HEK293 (cell line): ENCODE data around the gene FOXD3.

Experiments used
- CTCF ChIA-PET: fragments of 350-600 bp; formaldehyde crosslinking; extraction: SDS; loops from one replicate; lab custom pipeline; 2021; ENCODE audit warnings: antibody characterized with exemption; lab: Yijun Ruan, JAX
- POLR2A ChIA-PET: fragments of 300-600 bp; formaldehyde crosslinking; extraction: SDS; loops from one replicate; lab custom pipeline; 2020; ENCODE audit warnings: antibody characterized with exemption, inconsistent platforms; lab: Yijun Ruan, JAX
- H3K27ac ChIP-seq: fragments of 200-500 bp; sonication (Bioruptor generic); 2 replicates; pipeline ENCODE4 v1.5.1; 2014; ENCODE audit warnings: low read depth, low read length, control low read depth, inconsistent platforms; ENCODE audit errors: extremely low read depth
- H3K36me3 ChIP-seq, 2 experiments: fragments of 200-500 bp in 1 of 2; sonication (Bioruptor generic) in 1 of 2; 1 replicate in 1 of 2; 2 replicates in 1 of 2; pipeline ENCODE4 v1.5.1; 2014 to 2017; ENCODE audit warnings: inconsistent platforms in 2 of 2, low read length in 2 of 2; ENCODE audit not compliant: control insufficient read depth in 2 of 2, insufficient read depth in 1 of 2
- H3K4me1 ChIP-seq: fragments of 200-500 bp; sonication (Bioruptor generic); 2 replicates; pipeline ENCODE4 v1.5.1; 2014; ENCODE audit warnings: mild to moderate bottlenecking, low read length, inconsistent platforms; ENCODE audit not compliant: control insufficient read depth, insufficient read depth
- H3K4me3 ChIP-seq: 2 replicates; pipeline ENCODE4 v1.5.1; 2011; ENCODE audit warnings: low read depth, mild to moderate bottlenecking, control low read depth, low read length, moderate library complexity
- H3K9me3 ChIP-seq: fragments of 200-500 bp; sonication (Bioruptor generic); 2 replicates; pipeline ENCODE4 v1.5.1; 2014; ENCODE audit warnings: low read depth, low read length, inconsistent platforms; ENCODE audit not compliant: control insufficient read depth, insufficient read depth
- ATF2 ChIP-seq: fragments of 450-650 bp; formaldehyde crosslinking; IDR thresholded peaks from 2 replicates; pipeline ENCODE4 v1.5.1; 2016; ENCODE audit warnings: missing biosample characterization, missing genetic modification characterization, low read depth
- GLIS2 ChIP-seq: fragments of 450-650 bp; formaldehyde crosslinking; IDR thresholded peaks from 2 replicates; pipeline ENCODE4 v1.5.1; 2016; ENCODE audit warnings: missing biosample characterization, missing genetic modification characterization
- HOXC10 ChIP-seq: sonication (generic); formaldehyde crosslinking; IDR thresholded peaks from 2 replicates; pipeline ENCODE4 v1.8.1; 2023; ENCODE audit warnings: mild to moderate bottlenecking, missing genetic modification reagents
- KLF17 ChIP-seq: fragments of 450-650 bp; formaldehyde crosslinking; IDR thresholded peaks from 2 replicates; pipeline ENCODE4 v1.5.1; 2016; ENCODE audit warnings: missing biosample characterization, missing genetic modification characterization
- PRDM10 ChIP-seq: fragments of 450-650 bp; formaldehyde crosslinking; IDR thresholded peaks from 2 replicates; pipeline ENCODE4 v1.5.1; 2016; ENCODE audit warnings: missing biosample characterization, missing genetic modification characterization
- SALL2 ChIP-seq: fragments of 450-650 bp; formaldehyde crosslinking; IDR thresholded peaks from 2 replicates; pipeline ENCODE4 v1.5.0; 2017; ENCODE audit warnings: missing biosample characterization, mild to moderate bottlenecking, missing genetic modification characterization, borderline replicate concordance
- SETDB1 ChIP-seq: IDR thresholded peaks from one replicate; pipeline ENCODE4 v1.6.1; 2017; ENCODE audit warnings: mild to moderate bottlenecking, low read length, moderate library complexity, mixed read lengths; ENCODE audit not compliant: insufficient read length
- SP3 ChIP-seq: fragments of 450-650 bp; formaldehyde crosslinking; IDR thresholded peaks from 2 replicates; pipeline ENCODE4 v1.5.1; 2016; ENCODE audit warnings: missing biosample characterization, missing genetic modification characterization
- TCF7L2 ChIP-seq: IDR thresholded peaks from 2 replicates; pipeline ENCODE4 v1.6.1; 2011; ENCODE audit warnings: low read depth, mild to moderate bottlenecking, inconsistent platforms, low read length, moderate library complexity, borderline replicate concordance
- ZBTB1 ChIP-seq: fragments of 450-650 bp; formaldehyde crosslinking; IDR thresholded peaks from 2 replicates; pipeline ENCODE4 v1.5.1; 2016; ENCODE audit warnings: missing biosample characterization, missing genetic modification characterization
- ZBTB20 ChIP-seq: fragments of 450-650 bp; formaldehyde crosslinking; IDR thresholded peaks from 2 replicates; pipeline ENCODE4 v1.5.1; 2016; ENCODE audit warnings: missing biosample characterization, missing genetic modification characterization
- ZFP41 ChIP-seq: fragments of 450-650 bp; formaldehyde crosslinking; IDR thresholded peaks from 2 replicates; pipeline ENCODE4 v1.5.1; 2016; ENCODE audit warnings: missing biosample characterization, missing genetic modification characterization, borderline replicate concordance
- ZFP69B ChIP-seq: fragments of 450-650 bp; formaldehyde crosslinking; IDR thresholded peaks from 2 replicates; pipeline ENCODE4 v1.5.1; 2016; ENCODE audit warnings: missing biosample characterization, missing genetic modification characterization
- ZNF211 ChIP-seq: fragments of 450-650 bp; formaldehyde crosslinking; IDR thresholded peaks from 2 replicates; pipeline ENCODE4 v1.5.1; 2016; ENCODE audit warnings: low read depth, missing biosample characterization, missing genetic modification characterization
- ZNF221 ChIP-seq: fragments of 450-650 bp; formaldehyde crosslinking; IDR thresholded peaks from 2 replicates; pipeline ENCODE4 v1.5.1; 2017; ENCODE audit warnings: missing biosample characterization, missing genetic modification characterization, borderline replicate concordance
- ZNF335 ChIP-seq: fragments of 450-650 bp; formaldehyde crosslinking; conservative IDR thresholded peaks from 2 replicates; pipeline ENCODE4 v1.5.1; 2016; ENCODE audit warnings: missing biosample characterization, missing genetic modification characterization
- ZNF426 ChIP-seq: fragments of 450-650 bp; formaldehyde crosslinking; IDR thresholded peaks from 2 replicates; pipeline ENCODE4 v1.5.1; 2017; ENCODE audit warnings: missing biosample characterization, missing genetic modification characterization, mild to moderate bottlenecking, inconsistent platforms, moderate library complexity
- ZNF548 ChIP-seq: fragments of 450-650 bp; formaldehyde crosslinking; IDR thresholded peaks from 2 replicates; pipeline ENCODE4 v1.5.1; 2016; ENCODE audit warnings: missing biosample characterization, missing genetic modification characterization
- ZNF629 ChIP-seq: fragments of 450-650 bp; formaldehyde crosslinking; IDR thresholded peaks from 2 replicates; pipeline ENCODE4 v1.5.1; 2017; ENCODE audit warnings: missing biosample characterization, missing genetic modification characterization
- ZNF639 ChIP-seq: fragments of 450-650 bp; formaldehyde crosslinking; IDR thresholded peaks from 2 replicates; pipeline ENCODE4 v1.5.1; 2016; ENCODE audit warnings: missing biosample characterization, missing genetic modification characterization
- ZNF645 ChIP-seq: fragments of 450-650 bp; formaldehyde crosslinking; IDR thresholded peaks from 2 replicates; pipeline ENCODE4; 2016; ENCODE audit warnings: missing biosample characterization, missing genetic modification characterization
- ZNF654 ChIP-seq: fragments of 450-650 bp; formaldehyde crosslinking; IDR thresholded peaks from 2 replicates; pipeline ENCODE4 v1.5.1; 2016; ENCODE audit warnings: low read depth, missing biosample characterization, missing genetic modification characterization
- ZNF670 ChIP-seq: fragments of 450-650 bp; formaldehyde crosslinking; IDR thresholded peaks from 2 replicates; pipeline ENCODE4 v1.5.1; 2016; ENCODE audit warnings: missing biosample characterization, missing genetic modification characterization, low read depth
- ZNF747 ChIP-seq: fragments of 450-650 bp; formaldehyde crosslinking; IDR thresholded peaks from 2 replicates; pipeline ENCODE4 v1.5.1; 2016; ENCODE audit warnings: missing biosample characterization, missing genetic modification characterization
- ZNF768 ChIP-seq: fragments of 450-650 bp; formaldehyde crosslinking; IDR thresholded peaks from 2 replicates; pipeline ENCODE4 v1.5.1; 2018; ENCODE audit warnings: missing biosample characterization, mild to moderate bottlenecking, missing genetic modification characterization
- ZNF792 ChIP-seq: fragments of 450-650 bp; formaldehyde crosslinking; IDR thresholded peaks from 2 replicates; pipeline ENCODE4 v1.5.1; 2016; ENCODE audit warnings: missing biosample characterization, missing genetic modification characterization
- ZSCAN16 ChIP-seq: fragments of 450-650 bp; formaldehyde crosslinking; IDR thresholded peaks from 2 replicates; pipeline ENCODE4 v1.5.1; 2016; ENCODE audit warnings: missing biosample characterization, missing genetic modification characterization

The FOXD3 gene

GRCh38 chr1:63317817-63318152, 4.6 kb upstream of the FOXD3 start (continued):
- TF ChIP-seq PRDM10 (tag by site-specific recombination) (no peak), ATF2 (tag by site-specific recombination) (no peak), SP3 (no peak), SETDB1 (no peak), GLIS2 (tag by site-specific recombination) (no peak), ZNF792 (tag by site-specific recombination) (no peak), ZNF548 (tag by site-specific recombination) (no peak), ZBTB1 (tag by site-specific recombination) (no peak), ZNF629 (tag by site-specific recombination) (no peak), ZNF211 (tag by site-specific recombination) (no peak), ZNF639 (no peak), ZNF426 (no peak), TCF7L2 (no peak), HOXC10 (CRISPR knock-in tag) (no peak), ZNF335 (tag by site-specific recombination) (no peak)

GRCh38 chr1:63318201-63318979, 4.0 kb upstream of the FOXD3 start:
- H3K9me3 ChIP-seq: no peaks in the 10 kb centered on the region
- no peak for TF ChIP-seq ZNF747 (tag by site-specific recombination)
- TF ChIP-seq ZNF221 (tag by site-specific recombination): no peak
- TF ChIP-seq ATF2 (tag by site-specific recombination): no peak
- TF ChIP-seq ZNF654: no peak
- no peak for TF ChIP-seq HOXC10 (CRISPR knock-in tag)
- no peak for TF ChIP-seq ZFP41 (tag by site-specific recombination)
- TF ChIP-seq ZNF629 (tag by site-specific recombination): no peak
- TF ChIP-seq KLF17 (tag by site-specific recombination): no peak
- TF ChIP-seq ZBTB20 (tag by site-specific recombination): no peak
- no peak for TF ChIP-seq SALL2 (tag by site-specific recombination)
- no peak for TF ChIP-seq ZSCAN16 (tag by site-specific recombination)
- no peak for TF ChIP-seq ZNF645 (tag by site-specific recombination)
- no peak for TF ChIP-seq ZFP69B (tag by site-specific recombination)
- TF ChIP-seq ZNF670 (tag by site-specific recombination): no peak
- no peak for TF ChIP-seq ZNF768 (tag by site-specific recombination)
- no peak for TF ChIP-seq ZNF792 (tag by site-specific recombination)
- no peak overlapping the region for H3K27ac ChIP-seq
- CTCF ChIA-PET: interaction anchor here (0.8 to 3.7 kb wide), 2 partner anchors 8 to 72 kb away, joined by 7 to 25 read pairs; no protein-coding TSS in a partner anchor
- no peaks in the 10 kb centered on the region for H3K36me3 ChIP-seq
- POLR2A ChIA-PET: no interaction called here
- peaks cover 7% of the 10 kb centered on the region; the same call in 1 of the 2 replicates for H3K4me1 ChIP-seq
- H3K4me3 ChIP-seq: no peak overlapping the region
